ENCODE measurements around the gene RSPO1. TPM values are rescaled to one million over a fixed set of nuclear protein-coding genes. Genes with fewer than 3 reads are reported as not detected.

The RSPO1 gene
- polyA plus RNA-seq, 1 donor from 2014 or later, result not detected

- Histone ChIP-seq H3F3A (ENCODE audit: insufficient read depth, low read length, poor library complexity, severe bottlenecking) (no peaks in the 10 kb centered on the region), H3K79me2 (replicated peaks; ENCODE audit: insufficient read depth, low read length) (no peaks in the 10 kb centered on the region), H3K4me3 (ENCODE audit: low read length) (no peak overlapping the region), H3K9me3 (ENCODE audit: low read length) (no peaks in the 10 kb centered on the region), H3K9me2 (ENCODE audit: insufficient read depth, low read length) (no peaks in the 10 kb centered on the region), H3K4me2 (ENCODE audit: low read length) (no peak overlapping the region), H3K27me3 (ENCODE audit: insufficient read depth, low read depth, low read length) (no peaks in the 10 kb centered on the region), H3K36me3 (ENCODE audit: insufficient read depth, low read length) (no peaks in the 10 kb centered on the region), H3K9ac (ENCODE audit: low read length) (no peak overlapping the region), H4K20me1 (ENCODE audit: insufficient read depth) (no peaks in the 10 kb centered on the region), H3K27ac (ENCODE audit: low read length) (no peak overlapping the region), H2AFZ (ENCODE audit: low read depth, low read length) (no peak overlapping the region)
- TF ChIP-seq EP300 (conservative IDR thresholded peaks at IDR 0.05; ENCODE audit: poor library complexity, severe bottlenecking) (no peak), MXI1 (conservative IDR thresholded peaks at IDR 0.05; ENCODE audit: poor library complexity, severe bottlenecking) (no peak), EZH2 (IDR thresholded peaks at IDR 0.05; ENCODE audit: borderline replicate concordance, insufficient read depth, low read length, poor library complexity, severe bottlenecking) (no peak), POLR2AphosphoS5 (IDR thresholded peaks at IDR 0.05) (no peak), SMC3 (conservative IDR thresholded peaks at IDR 0.05; ENCODE audit: poor library complexity) (no peak), RAD21 (conservative IDR thresholded peaks at IDR 0.05) (no peak), CTCF (IDR thresholded peaks at IDR 0.05; ENCODE audit: poor library complexity, severe bottlenecking) (no peak), TAF1 (IDR thresholded peaks at IDR 0.05; ENCODE audit: low read depth) (no peak), REST (IDR thresholded peaks at IDR 0.05; ENCODE audit: borderline replicate concordance) (no peak)
Observed at GRCh38 chr1:37609002-37609401, 25.7 kb downstream of the RSPO1 start.

- H3K4me2 ChIP-seq (ENCODE audit: low read length), result no peak overlapping the region
- H3F3A ChIP-seq (ENCODE audit: insufficient read depth, low read length, poor library complexity, severe bottlenecking), result no peaks in the 10 kb centered on the region
Observed at GRCh38 chr1:37606481-37607263, 28.0 kb downstream of the RSPO1 start.

More at GRCh38 chr1:37606481-37607263, 28.0 kb downstream of the RSPO1 start:
- Histone ChIP-seq H2AFZ (ENCODE audit: low read depth, low read length) (no peak overlapping the region), H4K20me1 (ENCODE audit: insufficient read depth) (no peaks in the 10 kb centered on the region), H3K36me3 (ENCODE audit: insufficient read depth, low read length) (no peaks in the 10 kb centered on the region), H3K79me2 (replicated peaks; ENCODE audit: insufficient read depth, low read length) (no peaks in the 10 kb centered on the region), H3K9ac (ENCODE audit: low read length) (no peak overlapping the region), H3K9me3 (ENCODE audit: low read length) (no peaks in the 10 kb centered on the region), H3K27me3 (ENCODE audit: insufficient read depth, low read depth, low read length) (no peaks in the 10 kb centered on the region), H3K9me2 (ENCODE audit: insufficient read depth, low read length) (no peaks in the 10 kb centered on the region), H3K4me3 (ENCODE audit: low read length) (no peak overlapping the region), H3K27ac (ENCODE audit: low read length) (no peak overlapping the region)
- TF ChIP-seq REST (IDR thresholded peaks at IDR 0.05; ENCODE audit: borderline replicate concordance) (no peak), TAF1 (IDR thresholded peaks at IDR 0.05; ENCODE audit: low read depth) (no peak), EP300 (conservative IDR thresholded peaks at IDR 0.05; ENCODE audit: poor library complexity, severe bottlenecking) (no peak), CTCF (IDR thresholded peaks at IDR 0.05; ENCODE audit: poor library complexity, severe bottlenecking) (no peak), SMC3 (conservative IDR thresholded peaks at IDR 0.05; ENCODE audit: poor library complexity) (no peak), POLR2AphosphoS5 (IDR thresholded peaks at IDR 0.05) (no peak), EZH2 (IDR thresholded peaks at IDR 0.05; ENCODE audit: borderline replicate concordance, insufficient read depth, low read length, poor library complexity, severe bottlenecking) (no peak)

All from neural cell (in vitro differentiated cells).